HepG2 (cell line): ENCODE data around the gene FBXO4. TPM values are rescaled to one million over a fixed set of nuclear protein-coding genes. Genes with fewer than 3 reads are reported as not detected.

Experiments
- ATF4 ChIP-seq, 2 experiments: fragments of 450-650 bp in 1 of 2; sonication (generic) in 1 of 2; formaldehyde crosslinking; IDR thresholded peaks; 2 replicates each; pipeline versions ENCODE4 v1.5.0 to v1.8.0; 2020 to 2022; ENCODE audit warnings: mild to moderate bottlenecking in 1 of 2, missing genetic modification reagents in 1 of 2
- ETS1 ChIP-seq: sonication (generic); formaldehyde crosslinking; IDR thresholded peaks from 2 replicates; pipeline ENCODE4 v1.4.0; 2020; ENCODE audit warnings: missing genetic modification reagents
- FOXO4 ChIP-seq: sonication (generic); formaldehyde crosslinking; conservative IDR thresholded peaks from 2 replicates; pipeline ENCODE4 v1.8.1; 2023; ENCODE audit warnings: missing genetic modification reagents
- LBX2 ChIP-seq: sonication (generic); formaldehyde crosslinking; IDR thresholded peaks from 2 replicates; pipeline ENCODE4 v1.5.0; 2020; ENCODE audit warnings: missing genetic modification reagents, mild to moderate bottlenecking, borderline replicate concordance
- MEIS2 ChIP-seq: sonication (generic); formaldehyde crosslinking; IDR thresholded peaks from 2 replicates; pipeline ENCODE4 v1.9.0; 2021; ENCODE audit warnings: mild to moderate bottlenecking, missing genetic modification reagents
- NFE2 ChIP-seq: sonication (generic); formaldehyde crosslinking; IDR thresholded peaks from 2 replicates; pipeline ENCODE4 v1.4.0; 2020; ENCODE audit warnings: missing genetic modification reagents
- NR2F1 ChIP-seq, 2 experiments: fragments of 450-650 bp in 1 of 2; formaldehyde crosslinking in 1 of 2; IDR thresholded peaks; 2 replicates each; pipeline versions ENCODE4 v1.5.0 to v1.6.1; 2016 to 2020; ENCODE audit warnings: mild to moderate bottlenecking in 1 of 2, missing compliant biosample characterization in 1 of 2, missing genetic modification reagents in 1 of 2, moderate library complexity in 1 of 2
- NRL ChIP-seq: sonication (generic); formaldehyde crosslinking; IDR thresholded peaks from 2 replicates; pipeline ENCODE4 v1.5.0; 2020; ENCODE audit warnings: missing genetic modification reagents, mild to moderate bottlenecking, moderate library complexity, borderline replicate concordance
- PBX3 ChIP-seq: sonication (generic); formaldehyde crosslinking; IDR thresholded peaks from 2 replicates; pipeline ENCODE4 v1.8.1; 2023; ENCODE audit warnings: missing genetic modification reagents, inconsistent platforms, borderline replicate concordance
- SNAPC2 ChIP-seq: sonication (generic); formaldehyde crosslinking; IDR thresholded peaks from 2 replicates; pipeline ENCODE4 v1.8.1; 2022; ENCODE audit warnings: mild to moderate bottlenecking, missing genetic modification reagents
- SRSF9 ChIP-seq: fragments of 200-400 bp; formaldehyde crosslinking; IDR thresholded peaks from 2 replicates; pipeline ENCODE4 v1.6.1; 2018; ENCODE audit warnings: borderline replicate concordance, mild to moderate bottlenecking, low read depth, low read length; ENCODE audit not compliant: insufficient read depth, poor library complexity, severe bottlenecking
- TCF7 ChIP-seq: sonication (generic); IDR thresholded peaks from 2 replicates; pipeline ENCODE4 v1.6.1; 2016; ENCODE audit warnings: antibody characterized with exemption, low read depth
- TGIF2 ChIP-seq: IDR thresholded peaks from 2 replicates; pipeline ENCODE4 v1.6.1; 2016; ENCODE audit warnings: control low read depth, missing compliant biosample characterization
- ZBTB4 ChIP-seq: sonication (generic); formaldehyde crosslinking; IDR thresholded peaks from 2 replicates; pipeline ENCODE4 v1.4.0; 2020; ENCODE audit warnings: missing genetic modification reagents, mild to moderate bottlenecking, borderline replicate concordance
- ZEB1 ChIP-seq: IDR thresholded peaks from 2 replicates; pipeline ENCODE4 v1.6.1; 2012; ENCODE audit warnings: mild to moderate bottlenecking, low read depth, inconsistent platforms; ENCODE audit not compliant: insufficient replicate concordance
- ZKSCAN1 ChIP-seq: fragments of 150-350 bp; IDR thresholded peaks from 2 replicates; pipeline ENCODE4 v1.6.1; 2014; ENCODE audit warnings: low read length
- ZNF263 ChIP-seq: sonication (generic); formaldehyde crosslinking; IDR thresholded peaks from 2 replicates; pipeline ENCODE4 v1.4.0; 2020; ENCODE audit warnings: missing genetic modification reagents
- ZNF558 ChIP-seq: sonication (generic); formaldehyde crosslinking; IDR thresholded peaks from 2 replicates; pipeline ENCODE4 v1.9.0; 2022; ENCODE audit warnings: mild to moderate bottlenecking, missing genetic modification reagents, borderline replicate concordance
- ZNF713 ChIP-seq: sonication (generic); formaldehyde crosslinking; IDR thresholded peaks from 2 replicates; pipeline ENCODE4 v1.4.0; 2020; ENCODE audit warnings: mild to moderate bottlenecking, missing genetic modification reagents
- ZSCAN12 ChIP-seq: sonication (generic); formaldehyde crosslinking; IDR thresholded peaks from 2 replicates; pipeline ENCODE4 v1.9.0; 2021; ENCODE audit warnings: mild to moderate bottlenecking, missing genetic modification reagents
- polyA plus RNA-seq, 8 experiments: library from polyadenylated mRNA; depleted of rRNA in 3 of 8; stranded (reverse) in 7 of 8; unstranded in 1 of 8; fragments of >200 nt; fragmentation: Illumina TruSeq in 4 of 8; extraction: Trizol in 4 of 8; gene quantifications; 2 replicates each; pipeline versions ENCODE4 v1.2.1 to v1.2.3, GENCODE V29; 2011 to 2016; ENCODE audit warnings: low read depth in 4 of 8, missing spikeins in 1 of 8, mixed read lengths in 1 of 8; ENCODE audit not compliant: insufficient read depth in 1 of 8
- total RNA-seq, 5 experiments: library from RNA; depleted of rRNA; stranded (reverse); fragments of >200 nt; fragmentation: Illumina TruSeq; extraction: Trizol; gene quantifications; 2 replicates each; pipeline ENCODE4 v1.2.3, GENCODE V29; 2016; ENCODE audit warnings: low read depth in 1 of 5

FBXO4 gene
- total and polyA plus RNA-seq, 2 of the 13 experiments (the other 11 are each of a cell fraction or from before 2014, with no cell fraction given) = 5.2 to 16.4 TPM

- TF ChIP-seq ZNF558 (CRISPR knock-in tag) (0 out of 2 replicates have a peak, but pooled peaks have one; percentile 83), ETS1 (CRISPR knock-in tag) (no peak), SRSF9 (no peak), ZNF263 (CRISPR knock-in tag) (peak; percentile 65), ATF4 (CRISPR knock-in tag; IDR thresholded peaks at IDR 0.05) (no peak), NR2F1 (CRISPR knock-in tag; IDR thresholded peaks at IDR 0.05) (peak in 1 of 2 experiments; percentile 1; a peak in 1 of 4 replicates), PBX3 (CRISPR knock-in tag) (no peak), LBX2 (CRISPR knock-in tag) (no peak), ZBTB4 (CRISPR knock-in tag) (peak; percentile 64; the same call in 1 of the 2 replicates), MEIS2 (CRISPR knock-in tag) (no peak), SNAPC2 (no peak; the same call in 1 of the 2 replicates), ZEB1 (no peak), ZNF713 (peak; percentile 66; the same call in 1 of the 2 replicates), FOXO4 (CRISPR knock-in tag) (no peak), NRL (CRISPR knock-in tag) (peak; percentile 83; the same call in 1 of the 2 replicates), ZSCAN12 (no peak), TGIF2 (CRISPR knock-in tag) (peak; percentile 82; the same call in 1 of the 2 replicates), ZKSCAN1 (peak; percentile 47; the same call in 1 of the 2 replicates), NFE2 (no peak), TCF7 (no peak)
Measured at GRCh38 chr5:41924872-41925554, at the start of gene FBXO4 (continued).
